WTC11 (cell line): ENCODE results near the gene PER1. TPM values are rescaled to one million over a fixed set of nuclear protein-coding genes. Genes with fewer than 3 reads are reported as not detected.
A peak's percentile ranks its signal among the peaks of the same experiment; 100 is the strongest.

Source experiments
- CBFB ChIP-seq: sonication (generic); formaldehyde crosslinking; IDR thresholded peaks from 2 replicates; pipeline ENCODE4 v1.8.1; 2022; ENCODE audit warnings: mild to moderate bottlenecking, low read depth, missing genetic modification reagents
- ETV6 ChIP-seq: sonication (generic); formaldehyde crosslinking; IDR thresholded peaks from 2 replicates; pipeline ENCODE4 v1.8.1; 2022; ENCODE audit warnings: mild to moderate bottlenecking, missing genetic modification reagents
- GABPB1 ChIP-seq: sonication (generic); formaldehyde crosslinking; IDR thresholded peaks from 2 replicates; pipeline ENCODE4 v1.8.1; 2023; ENCODE audit warnings: mild to moderate bottlenecking, missing genetic modification reagents
- JUN ChIP-seq: sonication (generic); formaldehyde crosslinking; IDR thresholded peaks from 2 replicates; pipeline ENCODE4 v1.8.0; 2023; ENCODE audit warnings: mild to moderate bottlenecking, missing genetic modification reagents
- KAT7 ChIP-seq: sonication (generic); formaldehyde crosslinking; IDR thresholded peaks from 2 replicates; pipeline ENCODE4 v1.8.1; 2023; ENCODE audit warnings: missing genetic modification reagents, mild to moderate bottlenecking, borderline replicate concordance
- NFATC4 ChIP-seq: fragments of 250-450 bp; sonication (Bioruptor Pico); IDR thresholded peaks from 2 replicates; pipeline ENCODE4 v1.9.0; 2021; ENCODE audit warnings: mild to moderate bottlenecking
- NFYB ChIP-seq: sonication (generic); formaldehyde crosslinking; conservative IDR thresholded peaks from 2 replicates; pipeline ENCODE4 v1.8.0; 2022; ENCODE audit warnings: low read depth, missing genetic modification reagents
- OVOL2 ChIP-seq: fragments of 250-450 bp; sonication (Bioruptor Pico); IDR thresholded peaks from 2 replicates; pipeline ENCODE4 v1.9.0; 2021; ENCODE audit warnings: mild to moderate bottlenecking, borderline replicate concordance
- SP1 ChIP-seq: sonication (generic); formaldehyde crosslinking; conservative IDR thresholded peaks from 2 replicates; pipeline ENCODE4 v1.8.1; 2022; ENCODE audit warnings: missing genetic modification reagents
- TCF7 ChIP-seq: sonication (generic); formaldehyde crosslinking; IDR thresholded peaks from 2 replicates; pipeline ENCODE4 v1.8.0; 2022; ENCODE audit warnings: mild to moderate bottlenecking, low read depth, missing genetic modification reagents, moderate library complexity
- ZNF232 ChIP-seq: sonication (generic); formaldehyde crosslinking; IDR thresholded peaks from 2 replicates; pipeline ENCODE4 v1.8.0; 2022; ENCODE audit warnings: mild to moderate bottlenecking, missing genetic modification reagents
- total RNA-seq: library from RNA; stranded (reverse); gene quantifications from 3 replicates; pipeline ENCODE4 v1.2.3, GENCODE V29; 2021
- TF ChIP-seq, protein P1 (sequence below): sonication (generic); formaldehyde crosslinking; IDR thresholded peaks from 2 replicates; pipeline ENCODE4 v1.8.1; 2023; ENCODE audit warnings: mild to moderate bottlenecking, missing genetic modification reagents, moderate library complexity
- TF ChIP-seq, protein P2 (sequence below): sonication (generic); formaldehyde crosslinking; IDR thresholded peaks from 2 replicates; pipeline ENCODE4 v1.8.0; 2023; ENCODE audit warnings: mild to moderate bottlenecking, missing genetic modification reagents
- TF ChIP-seq, protein P3 (sequence below): sonication (generic); formaldehyde crosslinking; conservative IDR thresholded peaks from 2 replicates; pipeline ENCODE4 v1.8.1; 2022; ENCODE audit warnings: mild to moderate bottlenecking, missing genetic modification reagents
- TF ChIP-seq, protein P4 (sequence below): fragments of 200-600 bp; IDR thresholded peaks from 2 replicates; pipeline ENCODE4 v1.8.0; 2022; ENCODE audit warnings: antibody characterized with exemption
- TF ChIP-seq, protein P5 (sequence below): sonication (generic); formaldehyde crosslinking; IDR thresholded peaks from 2 replicates; pipeline ENCODE4 v1.8.1; 2022; ENCODE audit warnings: low read depth, missing genetic modification reagents, borderline replicate concordance
- TF ChIP-seq, protein P6 (sequence below): sonication (generic); formaldehyde crosslinking; IDR thresholded peaks from 2 replicates; pipeline ENCODE4 v1.8.1; 2023; ENCODE audit warnings: mild to moderate bottlenecking, missing genetic modification reagents, borderline replicate concordance
- TF ChIP-seq, protein P7 (sequence below): sonication (generic); formaldehyde crosslinking; IDR thresholded peaks from 2 replicates; pipeline ENCODE4 v1.8.1; 2023; ENCODE audit warnings: mild to moderate bottlenecking, missing genetic modification reagents
- TF ChIP-seq, protein P8 (sequence below): fragments of 250-450 bp; sonication (Bioruptor Pico); conservative IDR thresholded peaks from 2 replicates; pipeline ENCODE4 v1.9.0; 2021; ENCODE audit warnings: mild to moderate bottlenecking
- TF ChIP-seq, protein P9 (sequence below): sonication (generic); formaldehyde crosslinking; conservative IDR thresholded peaks from 2 replicates; pipeline ENCODE4 v1.8.1; 2023; ENCODE audit warnings: mild to moderate bottlenecking, low read depth, missing genetic modification reagents, moderate library complexity

Gene PER1
- total RNA-seq, 1 experiment from 2014 or later, result 46.9 TPM

DNA sequence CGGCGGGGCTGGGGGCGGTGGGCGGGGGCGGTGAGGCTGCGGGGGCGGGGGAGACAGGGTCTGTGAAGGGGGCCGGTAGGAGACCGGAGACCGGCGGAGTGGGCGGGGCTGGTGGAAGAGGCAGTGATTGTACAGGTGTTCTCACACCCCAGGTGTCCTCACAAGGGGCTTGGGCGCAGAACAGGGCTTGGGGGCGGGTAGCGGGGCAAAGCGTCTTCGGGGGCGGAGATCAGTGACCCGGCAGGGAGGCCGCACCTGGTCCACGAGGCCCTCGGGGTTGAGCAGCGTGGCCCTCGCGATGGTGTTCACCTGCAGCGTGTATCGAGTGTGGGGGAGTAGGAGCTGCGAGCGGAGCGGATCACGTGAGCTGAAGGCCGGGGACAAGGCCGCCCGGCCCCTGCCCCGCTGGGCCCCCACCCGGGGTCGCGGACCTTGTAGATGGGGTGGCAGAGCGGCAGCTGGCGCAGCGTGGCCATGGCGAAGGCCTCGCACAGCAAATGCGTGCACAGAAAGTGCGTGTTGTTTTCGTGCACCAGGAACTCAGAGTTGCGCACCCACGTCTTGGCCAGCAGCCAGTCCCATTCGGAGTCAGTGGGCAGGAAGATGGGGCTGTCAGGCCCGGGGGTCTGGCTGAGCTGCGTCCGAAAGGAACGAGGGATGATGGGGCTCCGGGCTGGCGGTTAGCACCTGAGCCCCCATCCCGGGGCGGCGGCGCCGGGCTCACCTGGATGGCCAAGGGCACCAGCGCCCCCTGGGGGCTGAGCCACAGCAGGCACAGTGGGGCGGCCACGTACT lies 42.3 kb downstream of the PER1 start (continued):
- TF ChIP-seq, protein P1, sequence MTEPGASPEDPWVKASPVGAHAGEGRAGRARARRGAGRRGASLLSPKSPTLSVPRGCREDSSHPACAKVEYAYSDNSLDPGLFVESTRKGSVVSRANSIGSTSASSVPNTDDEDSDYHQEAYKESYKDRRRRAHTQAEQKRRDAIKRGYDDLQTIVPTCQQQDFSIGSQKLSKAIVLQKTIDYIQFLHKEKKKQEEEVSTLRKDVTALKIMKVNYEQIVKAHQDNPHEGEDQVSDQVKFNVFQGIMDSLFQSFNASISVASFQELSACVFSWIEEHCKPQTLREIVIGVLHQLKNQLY, result no peak
- TF ChIP-seq, protein P2, sequence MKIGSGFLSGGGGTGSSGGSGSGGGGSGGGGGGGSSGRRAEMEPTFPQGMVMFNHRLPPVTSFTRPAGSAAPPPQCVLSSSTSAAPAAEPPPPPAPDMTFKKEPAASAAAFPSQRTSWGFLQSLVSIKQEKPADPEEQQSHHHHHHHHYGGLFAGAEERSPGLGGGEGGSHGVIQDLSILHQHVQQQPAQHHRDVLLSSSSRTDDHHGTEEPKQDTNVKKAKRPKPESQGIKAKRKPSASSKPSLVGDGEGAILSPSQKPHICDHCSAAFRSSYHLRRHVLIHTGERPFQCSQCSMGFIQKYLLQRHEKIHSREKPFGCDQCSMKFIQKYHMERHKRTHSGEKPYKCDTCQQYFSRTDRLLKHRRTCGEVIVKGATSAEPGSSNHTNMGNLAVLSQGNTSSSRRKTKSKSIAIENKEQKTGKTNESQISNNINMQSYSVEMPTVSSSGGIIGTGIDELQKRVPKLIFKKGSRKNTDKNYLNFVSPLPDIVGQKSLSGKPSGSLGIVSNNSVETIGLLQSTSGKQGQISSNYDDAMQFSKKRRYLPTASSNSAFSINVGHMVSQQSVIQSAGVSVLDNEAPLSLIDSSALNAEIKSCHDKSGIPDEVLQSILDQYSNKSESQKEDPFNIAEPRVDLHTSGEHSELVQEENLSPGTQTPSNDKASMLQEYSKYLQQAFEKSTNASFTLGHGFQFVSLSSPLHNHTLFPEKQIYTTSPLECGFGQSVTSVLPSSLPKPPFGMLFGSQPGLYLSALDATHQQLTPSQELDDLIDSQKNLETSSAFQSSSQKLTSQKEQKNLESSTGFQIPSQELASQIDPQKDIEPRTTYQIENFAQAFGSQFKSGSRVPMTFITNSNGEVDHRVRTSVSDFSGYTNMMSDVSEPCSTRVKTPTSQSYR (CRISPR knock-in tag), result no peak
- TF ChIP-seq, protein P3, sequence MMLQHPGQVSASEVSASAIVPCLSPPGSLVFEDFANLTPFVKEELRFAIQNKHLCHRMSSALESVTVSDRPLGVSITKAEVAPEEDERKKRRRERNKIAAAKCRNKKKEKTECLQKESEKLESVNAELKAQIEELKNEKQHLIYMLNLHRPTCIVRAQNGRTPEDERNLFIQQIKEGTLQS (CRISPR knock-in tag), result no peak
- no peak for TF ChIP-seq ZNF232
- TF ChIP-seq GABPB1, result no peak
- peak; percentile 25; the same call in 1 of the 2 replicates for TF ChIP-seq NFYB (CRISPR knock-in tag)
- TF ChIP-seq, protein P4, sequence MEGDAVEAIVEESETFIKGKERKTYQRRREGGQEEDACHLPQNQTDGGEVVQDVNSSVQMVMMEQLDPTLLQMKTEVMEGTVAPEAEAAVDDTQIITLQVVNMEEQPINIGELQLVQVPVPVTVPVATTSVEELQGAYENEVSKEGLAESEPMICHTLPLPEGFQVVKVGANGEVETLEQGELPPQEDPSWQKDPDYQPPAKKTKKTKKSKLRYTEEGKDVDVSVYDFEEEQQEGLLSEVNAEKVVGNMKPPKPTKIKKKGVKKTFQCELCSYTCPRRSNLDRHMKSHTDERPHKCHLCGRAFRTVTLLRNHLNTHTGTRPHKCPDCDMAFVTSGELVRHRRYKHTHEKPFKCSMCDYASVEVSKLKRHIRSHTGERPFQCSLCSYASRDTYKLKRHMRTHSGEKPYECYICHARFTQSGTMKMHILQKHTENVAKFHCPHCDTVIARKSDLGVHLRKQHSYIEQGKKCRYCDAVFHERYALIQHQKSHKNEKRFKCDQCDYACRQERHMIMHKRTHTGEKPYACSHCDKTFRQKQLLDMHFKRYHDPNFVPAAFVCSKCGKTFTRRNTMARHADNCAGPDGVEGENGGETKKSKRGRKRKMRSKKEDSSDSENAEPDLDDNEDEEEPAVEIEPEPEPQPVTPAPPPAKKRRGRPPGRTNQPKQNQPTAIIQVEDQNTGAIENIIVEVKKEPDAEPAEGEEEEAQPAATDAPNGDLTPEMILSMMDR, result peak; percentile 85
- TF ChIP-seq, protein P5, sequence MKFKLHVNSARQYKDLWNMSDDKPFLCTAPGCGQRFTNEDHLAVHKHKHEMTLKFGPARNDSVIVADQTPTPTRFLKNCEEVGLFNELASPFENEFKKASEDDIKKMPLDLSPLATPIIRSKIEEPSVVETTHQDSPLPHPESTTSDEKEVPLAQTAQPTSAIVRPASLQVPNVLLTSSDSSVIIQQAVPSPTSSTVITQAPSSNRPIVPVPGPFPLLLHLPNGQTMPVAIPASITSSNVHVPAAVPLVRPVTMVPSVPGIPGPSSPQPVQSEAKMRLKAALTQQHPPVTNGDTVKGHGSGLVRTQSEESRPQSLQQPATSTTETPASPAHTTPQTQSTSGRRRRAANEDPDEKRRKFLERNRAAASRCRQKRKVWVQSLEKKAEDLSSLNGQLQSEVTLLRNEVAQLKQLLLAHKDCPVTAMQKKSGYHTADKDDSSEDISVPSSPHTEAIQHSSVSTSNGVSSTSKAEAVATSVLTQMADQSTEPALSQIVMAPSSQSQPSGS (CRISPR knock-in tag), result 0 out of 2 replicates have a peak, but pooled peaks have one; percentile 73
- no peak for TF ChIP-seq KAT7
- TF ChIP-seq, protein P6, sequence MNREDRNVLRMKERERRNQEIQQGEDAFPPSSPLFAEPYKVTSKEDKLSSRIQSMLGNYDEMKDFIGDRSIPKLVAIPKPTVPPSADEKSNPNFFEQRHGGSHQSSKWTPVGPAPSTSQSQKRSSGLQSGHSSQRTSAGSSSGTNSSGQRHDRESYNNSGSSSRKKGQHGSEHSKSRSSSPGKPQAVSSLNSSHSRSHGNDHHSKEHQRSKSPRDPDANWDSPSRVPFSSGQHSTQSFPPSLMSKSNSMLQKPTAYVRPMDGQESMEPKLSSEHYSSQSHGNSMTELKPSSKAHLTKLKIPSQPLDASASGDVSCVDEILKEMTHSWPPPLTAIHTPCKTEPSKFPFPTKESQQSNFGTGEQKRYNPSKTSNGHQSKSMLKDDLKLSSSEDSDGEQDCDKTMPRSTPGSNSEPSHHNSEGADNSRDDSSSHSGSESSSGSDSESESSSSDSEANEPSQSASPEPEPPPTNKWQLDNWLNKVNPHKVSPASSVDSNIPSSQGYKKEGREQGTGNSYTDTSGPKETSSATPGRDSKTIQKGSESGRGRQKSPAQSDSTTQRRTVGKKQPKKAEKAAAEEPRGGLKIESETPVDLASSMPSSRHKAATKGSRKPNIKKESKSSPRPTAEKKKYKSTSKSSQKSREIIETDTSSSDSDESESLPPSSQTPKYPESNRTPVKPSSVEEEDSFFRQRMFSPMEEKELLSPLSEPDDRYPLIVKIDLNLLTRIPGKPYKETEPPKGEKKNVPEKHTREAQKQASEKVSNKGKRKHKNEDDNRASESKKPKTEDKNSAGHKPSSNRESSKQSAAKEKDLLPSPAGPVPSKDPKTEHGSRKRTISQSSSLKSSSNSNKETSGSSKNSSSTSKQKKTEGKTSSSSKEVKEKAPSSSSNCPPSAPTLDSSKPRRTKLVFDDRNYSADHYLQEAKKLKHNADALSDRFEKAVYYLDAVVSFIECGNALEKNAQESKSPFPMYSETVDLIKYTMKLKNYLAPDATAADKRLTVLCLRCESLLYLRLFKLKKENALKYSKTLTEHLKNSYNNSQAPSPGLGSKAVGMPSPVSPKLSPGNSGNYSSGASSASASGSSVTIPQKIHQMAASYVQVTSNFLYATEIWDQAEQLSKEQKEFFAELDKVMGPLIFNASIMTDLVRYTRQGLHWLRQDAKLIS (CRISPR knock-in tag), result no peak
- no peak for TF ChIP-seq ETV6
- TF ChIP-seq CBFB (CRISPR knock-in tag), result no peak
- TF ChIP-seq NFATC4 (CRISPR knock-in tag), result no peak
- TF ChIP-seq, protein P7, sequence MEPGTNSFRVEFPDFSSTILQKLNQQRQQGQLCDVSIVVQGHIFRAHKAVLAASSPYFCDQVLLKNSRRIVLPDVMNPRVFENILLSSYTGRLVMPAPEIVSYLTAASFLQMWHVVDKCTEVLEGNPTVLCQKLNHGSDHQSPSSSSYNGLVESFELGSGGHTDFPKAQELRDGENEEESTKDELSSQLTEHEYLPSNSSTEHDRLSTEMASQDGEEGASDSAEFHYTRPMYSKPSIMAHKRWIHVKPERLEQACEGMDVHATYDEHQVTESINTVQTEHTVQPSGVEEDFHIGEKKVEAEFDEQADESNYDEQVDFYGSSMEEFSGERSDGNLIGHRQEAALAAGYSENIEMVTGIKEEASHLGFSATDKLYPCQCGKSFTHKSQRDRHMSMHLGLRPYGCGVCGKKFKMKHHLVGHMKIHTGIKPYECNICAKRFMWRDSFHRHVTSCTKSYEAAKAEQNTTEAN (CRISPR knock-in tag), result 0 out of 2 replicates have a peak, but pooled peaks have one; percentile 68
- no peak for TF ChIP-seq JUN (CRISPR knock-in tag)
- TF ChIP-seq, protein P8, sequence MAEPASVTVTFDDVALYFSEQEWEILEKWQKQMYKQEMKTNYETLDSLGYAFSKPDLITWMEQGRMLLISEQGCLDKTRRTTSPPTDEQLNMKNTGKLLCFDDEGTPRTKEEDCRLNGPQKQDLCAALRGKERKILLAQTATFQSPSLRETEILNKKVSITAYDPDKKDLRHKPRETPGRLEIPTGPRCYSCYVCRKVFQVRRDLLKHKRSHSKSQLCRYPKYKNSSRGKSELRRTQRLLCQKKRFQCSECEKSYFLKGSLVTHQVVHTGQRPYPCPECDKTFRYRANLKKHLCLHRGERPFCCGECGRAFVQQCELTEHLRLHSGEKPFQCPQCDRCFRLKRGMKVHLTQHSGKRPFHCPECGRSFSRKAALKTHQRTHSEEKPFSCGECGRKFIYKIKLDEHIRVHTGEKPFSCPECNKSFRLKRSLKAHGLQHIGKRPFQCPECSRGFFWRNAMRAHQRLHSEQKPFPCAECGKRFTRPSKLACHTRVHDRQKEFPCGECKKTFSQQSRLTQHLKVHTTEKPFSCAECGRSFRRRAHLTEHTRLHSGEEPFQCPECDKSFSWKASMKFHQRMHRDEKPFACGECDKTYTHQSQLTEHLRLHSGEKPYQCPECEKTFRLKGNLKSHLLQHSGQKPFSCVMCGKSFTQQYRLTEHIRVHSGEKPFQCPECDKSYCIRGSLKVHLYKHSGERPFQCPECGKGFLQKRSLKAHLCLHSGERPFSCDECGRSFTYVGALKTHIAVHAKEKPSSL (CRISPR knock-in tag), result no peak
- TF ChIP-seq SP1 (CRISPR knock-in tag), result peak; percentile 76
- no peak for TF ChIP-seq OVOL2 (CRISPR knock-in tag)
- TF ChIP-seq, protein P9, sequence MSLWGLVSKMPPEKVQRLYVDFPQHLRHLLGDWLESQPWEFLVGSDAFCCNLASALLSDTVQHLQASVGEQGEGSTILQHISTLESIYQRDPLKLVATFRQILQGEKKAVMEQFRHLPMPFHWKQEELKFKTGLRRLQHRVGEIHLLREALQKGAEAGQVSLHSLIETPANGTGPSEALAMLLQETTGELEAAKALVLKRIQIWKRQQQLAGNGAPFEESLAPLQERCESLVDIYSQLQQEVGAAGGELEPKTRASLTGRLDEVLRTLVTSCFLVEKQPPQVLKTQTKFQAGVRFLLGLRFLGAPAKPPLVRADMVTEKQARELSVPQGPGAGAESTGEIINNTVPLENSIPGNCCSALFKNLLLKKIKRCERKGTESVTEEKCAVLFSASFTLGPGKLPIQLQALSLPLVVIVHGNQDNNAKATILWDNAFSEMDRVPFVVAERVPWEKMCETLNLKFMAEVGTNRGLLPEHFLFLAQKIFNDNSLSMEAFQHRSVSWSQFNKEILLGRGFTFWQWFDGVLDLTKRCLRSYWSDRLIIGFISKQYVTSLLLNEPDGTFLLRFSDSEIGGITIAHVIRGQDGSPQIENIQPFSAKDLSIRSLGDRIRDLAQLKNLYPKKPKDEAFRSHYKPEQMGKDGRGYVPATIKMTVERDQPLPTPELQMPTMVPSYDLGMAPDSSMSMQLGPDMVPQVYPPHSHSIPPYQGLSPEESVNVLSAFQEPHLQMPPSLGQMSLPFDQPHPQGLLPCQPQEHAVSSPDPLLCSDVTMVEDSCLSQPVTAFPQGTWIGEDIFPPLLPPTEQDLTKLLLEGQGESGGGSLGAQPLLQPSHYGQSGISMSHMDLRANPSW, result no peak
- TF ChIP-seq TCF7 (CRISPR knock-in tag), result no peak
